HL-60 (cell line): Measurements from ENCODE around the gene OR8B12.

ENCODE experiments used
- CTCF ChIP-seq: IDR thresholded peaks from one replicate; pipeline ENCODE4 v1.5.1; 2011; ENCODE audit warnings: low read length, control low read depth, inconsistent platforms; ENCODE audit not compliant: insufficient read depth
- GABPA ChIP-seq: IDR thresholded peaks from 2 replicates; pipeline ENCODE4 v1.6.1; 2012; ENCODE audit warnings: low read depth

GRCh38 chr11:124569697-124570096 lies 26.2 kb upstream of the OR8B12 start, which contains the start of gene OR8A1:
- TF ChIP-seq CTCF (no peak), GABPA (no peak)
